HepG2 (cell line): ENCODE measurements around the gene CAMK2G. TPM values are rescaled to one million over a fixed set of nuclear protein-coding genes. Genes with fewer than 3 reads are reported as not detected.

Source experiments
- CEBPB ChIP-seq: IDR thresholded peaks from 2 replicates; pipeline ENCODE4 v1.6.1; 2011; ENCODE audit warnings: low read depth, low read length, improper control_type of control experiment, borderline replicate concordance
- E2F2 ChIP-seq: sonication (generic); formaldehyde crosslinking; IDR thresholded peaks from 2 replicates; pipeline ENCODE4 v1.4.0; 2020; ENCODE audit warnings: missing genetic modification reagents, borderline replicate concordance
- FLYWCH1 ChIP-seq: sonication (generic); formaldehyde crosslinking; IDR thresholded peaks from 2 replicates; pipeline ENCODE4 v1.8.1; 2023; ENCODE audit warnings: mild to moderate bottlenecking, missing genetic modification reagents
- KLF12 ChIP-seq: sonication (generic); formaldehyde crosslinking; IDR thresholded peaks from 2 replicates; pipeline ENCODE4 v1.4.0; 2020; ENCODE audit warnings: missing genetic modification reagents, borderline replicate concordance
- NCOA1 ChIP-seq: sonication (generic); formaldehyde crosslinking; IDR thresholded peaks from 2 replicates; pipeline ENCODE4 v1.9.0; 2021; ENCODE audit warnings: missing genetic modification reagents
- SMARCE1 ChIP-seq: fragments of 450-650 bp; IDR thresholded peaks from 2 replicates; pipeline ENCODE4 v1.6.1; 2017; ENCODE audit warnings: borderline replicate concordance
- SMYD3 ChIP-seq: sonication (generic); formaldehyde crosslinking; IDR thresholded peaks from 2 replicates; pipeline ENCODE4 v1.8.1; 2023; ENCODE audit warnings: mild to moderate bottlenecking, missing genetic modification reagents
- ZMYM4 ChIP-seq: sonication (generic); formaldehyde crosslinking; IDR thresholded peaks from 2 replicates; pipeline ENCODE4 v1.8.1; 2023; ENCODE audit warnings: mild to moderate bottlenecking, missing genetic modification reagents
- ZNF382 ChIP-seq: sonication (generic); formaldehyde crosslinking; IDR thresholded peaks from 2 replicates; pipeline ENCODE4 v1.5.0; 2020; ENCODE audit warnings: missing genetic modification reagents, mild to moderate bottlenecking, borderline replicate concordance
- ZNF878 ChIP-seq: sonication (generic); formaldehyde crosslinking; IDR thresholded peaks from 2 replicates; pipeline ENCODE4 v1.8.1; 2023; ENCODE audit warnings: mild to moderate bottlenecking, missing genetic modification reagents, moderate library complexity
- polyA plus RNA-seq, 8 experiments: library from polyadenylated mRNA; depleted of rRNA in 3 of 8; stranded (reverse) in 7 of 8; unstranded in 1 of 8; fragments of >200 nt; fragmentation: Illumina TruSeq in 4 of 8; extraction: Trizol in 4 of 8; gene quantifications; 2 replicates each; pipeline versions ENCODE4 v1.2.1 to v1.2.3, GENCODE V29; 2011 to 2016; ENCODE audit warnings: low read depth in 4 of 8, missing spikeins in 1 of 8, mixed read lengths in 1 of 8; ENCODE audit not compliant: insufficient read depth in 1 of 8
- total RNA-seq, 5 experiments: library from RNA; depleted of rRNA; stranded (reverse); fragments of >200 nt; fragmentation: Illumina TruSeq; extraction: Trizol; gene quantifications; 2 replicates each; pipeline ENCODE4 v1.2.3, GENCODE V29; 2016; ENCODE audit warnings: low read depth in 1 of 5
- TF ChIP-seq, protein P1 (sequence below): sonication (generic); formaldehyde crosslinking; IDR thresholded peaks from 2 replicates; pipeline ENCODE4 v1.4.0; 2020; ENCODE audit warnings: missing genetic modification reagents
- TF ChIP-seq, protein P2 (sequence below): sonication (generic); formaldehyde crosslinking; IDR thresholded peaks from one replicate; pipeline ENCODE4 v1.5.1; 2020; ENCODE audit warnings: mild to moderate bottlenecking, missing genetic modification reagents; ENCODE audit errors: not compliant biosample characterization
- TF ChIP-seq, protein P3 (sequence below): sonication (generic); formaldehyde crosslinking; conservative IDR thresholded peaks from 2 replicates; pipeline ENCODE4 v1.4.0; 2020; ENCODE audit warnings: missing genetic modification reagents

Gene CAMK2G
- total and polyA plus RNA-seq, 2 of the 13 experiments (the other 11 are each of a cell fraction or from before 2014, with no cell fraction given) = 15.9 to 18.8 TPM

DNA sequence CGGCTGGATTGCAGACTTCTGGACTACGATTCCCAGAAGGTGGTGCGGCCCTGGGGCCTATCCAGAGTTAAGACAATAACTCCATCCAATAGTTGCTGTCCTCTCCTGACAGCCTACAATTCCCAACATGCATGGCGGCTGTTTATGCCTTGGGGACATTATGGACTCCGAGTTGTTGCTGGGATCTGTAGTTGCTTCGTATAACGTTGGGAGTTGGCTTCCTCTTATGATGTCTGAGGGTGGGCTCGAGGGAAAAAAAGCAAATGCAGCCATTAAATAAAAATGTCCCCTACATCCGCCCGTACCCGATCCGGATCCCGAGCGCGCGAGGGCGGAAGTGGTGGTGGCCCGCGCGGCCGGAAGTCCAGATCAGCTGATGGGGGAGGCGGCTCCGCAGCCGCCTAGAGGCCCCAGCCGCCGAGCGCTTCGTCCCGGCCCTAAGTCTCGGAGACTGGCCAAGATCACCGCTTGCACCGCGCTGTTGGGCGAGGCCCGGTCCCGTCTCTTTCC lies 89.1 kb downstream of the CAMK2G start, which contains the start of gene ZSWIM8 (continued):
- TF ChIP-seq, protein P1, sequence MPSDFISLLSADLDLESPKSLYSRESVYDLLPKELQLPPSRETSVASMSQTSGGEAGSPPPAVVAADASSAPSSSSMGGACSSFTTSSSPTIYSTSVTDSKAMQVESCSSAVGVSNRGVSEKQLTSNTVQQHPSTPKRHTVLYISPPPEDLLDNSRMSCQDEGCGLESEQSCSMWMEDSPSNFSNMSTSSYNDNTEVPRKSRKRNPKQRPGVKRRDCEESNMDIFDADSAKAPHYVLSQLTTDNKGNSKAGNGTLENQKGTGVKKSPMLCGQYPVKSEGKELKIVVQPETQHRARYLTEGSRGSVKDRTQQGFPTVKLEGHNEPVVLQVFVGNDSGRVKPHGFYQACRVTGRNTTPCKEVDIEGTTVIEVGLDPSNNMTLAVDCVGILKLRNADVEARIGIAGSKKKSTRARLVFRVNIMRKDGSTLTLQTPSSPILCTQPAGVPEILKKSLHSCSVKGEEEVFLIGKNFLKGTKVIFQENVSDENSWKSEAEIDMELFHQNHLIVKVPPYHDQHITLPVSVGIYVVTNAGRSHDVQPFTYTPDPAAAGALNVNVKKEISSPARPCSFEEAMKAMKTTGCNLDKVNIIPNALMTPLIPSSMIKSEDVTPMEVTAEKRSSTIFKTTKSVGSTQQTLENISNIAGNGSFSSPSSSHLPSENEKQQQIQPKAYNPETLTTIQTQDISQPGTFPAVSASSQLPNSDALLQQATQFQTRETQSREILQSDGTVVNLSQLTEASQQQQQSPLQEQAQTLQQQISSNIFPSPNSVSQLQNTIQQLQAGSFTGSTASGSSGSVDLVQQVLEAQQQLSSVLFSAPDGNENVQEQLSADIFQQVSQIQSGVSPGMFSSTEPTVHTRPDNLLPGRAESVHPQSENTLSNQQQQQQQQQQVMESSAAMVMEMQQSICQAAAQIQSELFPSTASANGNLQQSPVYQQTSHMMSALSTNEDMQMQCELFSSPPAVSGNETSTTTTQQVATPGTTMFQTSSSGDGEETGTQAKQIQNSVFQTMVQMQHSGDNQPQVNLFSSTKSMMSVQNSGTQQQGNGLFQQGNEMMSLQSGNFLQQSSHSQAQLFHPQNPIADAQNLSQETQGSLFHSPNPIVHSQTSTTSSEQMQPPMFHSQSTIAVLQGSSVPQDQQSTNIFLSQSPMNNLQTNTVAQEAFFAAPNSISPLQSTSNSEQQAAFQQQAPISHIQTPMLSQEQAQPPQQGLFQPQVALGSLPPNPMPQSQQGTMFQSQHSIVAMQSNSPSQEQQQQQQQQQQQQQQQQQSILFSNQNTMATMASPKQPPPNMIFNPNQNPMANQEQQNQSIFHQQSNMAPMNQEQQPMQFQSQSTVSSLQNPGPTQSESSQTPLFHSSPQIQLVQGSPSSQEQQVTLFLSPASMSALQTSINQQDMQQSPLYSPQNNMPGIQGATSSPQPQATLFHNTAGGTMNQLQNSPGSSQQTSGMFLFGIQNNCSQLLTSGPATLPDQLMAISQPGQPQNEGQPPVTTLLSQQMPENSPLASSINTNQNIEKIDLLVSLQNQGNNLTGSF (CRISPR knock-in tag) = no peak
- TF ChIP-seq CEBPB (no peak), ZNF878 (CRISPR knock-in tag) (no peak), NCOA1 (no peak), SMYD3 (CRISPR knock-in tag) (no peak), ZNF382 (no peak), FLYWCH1 (no peak), SMARCE1 (no peak), ZMYM4 (CRISPR knock-in tag) (no peak), KLF12 (CRISPR knock-in tag) (no peak), E2F2 (no peak)
- TF ChIP-seq, protein P2, sequence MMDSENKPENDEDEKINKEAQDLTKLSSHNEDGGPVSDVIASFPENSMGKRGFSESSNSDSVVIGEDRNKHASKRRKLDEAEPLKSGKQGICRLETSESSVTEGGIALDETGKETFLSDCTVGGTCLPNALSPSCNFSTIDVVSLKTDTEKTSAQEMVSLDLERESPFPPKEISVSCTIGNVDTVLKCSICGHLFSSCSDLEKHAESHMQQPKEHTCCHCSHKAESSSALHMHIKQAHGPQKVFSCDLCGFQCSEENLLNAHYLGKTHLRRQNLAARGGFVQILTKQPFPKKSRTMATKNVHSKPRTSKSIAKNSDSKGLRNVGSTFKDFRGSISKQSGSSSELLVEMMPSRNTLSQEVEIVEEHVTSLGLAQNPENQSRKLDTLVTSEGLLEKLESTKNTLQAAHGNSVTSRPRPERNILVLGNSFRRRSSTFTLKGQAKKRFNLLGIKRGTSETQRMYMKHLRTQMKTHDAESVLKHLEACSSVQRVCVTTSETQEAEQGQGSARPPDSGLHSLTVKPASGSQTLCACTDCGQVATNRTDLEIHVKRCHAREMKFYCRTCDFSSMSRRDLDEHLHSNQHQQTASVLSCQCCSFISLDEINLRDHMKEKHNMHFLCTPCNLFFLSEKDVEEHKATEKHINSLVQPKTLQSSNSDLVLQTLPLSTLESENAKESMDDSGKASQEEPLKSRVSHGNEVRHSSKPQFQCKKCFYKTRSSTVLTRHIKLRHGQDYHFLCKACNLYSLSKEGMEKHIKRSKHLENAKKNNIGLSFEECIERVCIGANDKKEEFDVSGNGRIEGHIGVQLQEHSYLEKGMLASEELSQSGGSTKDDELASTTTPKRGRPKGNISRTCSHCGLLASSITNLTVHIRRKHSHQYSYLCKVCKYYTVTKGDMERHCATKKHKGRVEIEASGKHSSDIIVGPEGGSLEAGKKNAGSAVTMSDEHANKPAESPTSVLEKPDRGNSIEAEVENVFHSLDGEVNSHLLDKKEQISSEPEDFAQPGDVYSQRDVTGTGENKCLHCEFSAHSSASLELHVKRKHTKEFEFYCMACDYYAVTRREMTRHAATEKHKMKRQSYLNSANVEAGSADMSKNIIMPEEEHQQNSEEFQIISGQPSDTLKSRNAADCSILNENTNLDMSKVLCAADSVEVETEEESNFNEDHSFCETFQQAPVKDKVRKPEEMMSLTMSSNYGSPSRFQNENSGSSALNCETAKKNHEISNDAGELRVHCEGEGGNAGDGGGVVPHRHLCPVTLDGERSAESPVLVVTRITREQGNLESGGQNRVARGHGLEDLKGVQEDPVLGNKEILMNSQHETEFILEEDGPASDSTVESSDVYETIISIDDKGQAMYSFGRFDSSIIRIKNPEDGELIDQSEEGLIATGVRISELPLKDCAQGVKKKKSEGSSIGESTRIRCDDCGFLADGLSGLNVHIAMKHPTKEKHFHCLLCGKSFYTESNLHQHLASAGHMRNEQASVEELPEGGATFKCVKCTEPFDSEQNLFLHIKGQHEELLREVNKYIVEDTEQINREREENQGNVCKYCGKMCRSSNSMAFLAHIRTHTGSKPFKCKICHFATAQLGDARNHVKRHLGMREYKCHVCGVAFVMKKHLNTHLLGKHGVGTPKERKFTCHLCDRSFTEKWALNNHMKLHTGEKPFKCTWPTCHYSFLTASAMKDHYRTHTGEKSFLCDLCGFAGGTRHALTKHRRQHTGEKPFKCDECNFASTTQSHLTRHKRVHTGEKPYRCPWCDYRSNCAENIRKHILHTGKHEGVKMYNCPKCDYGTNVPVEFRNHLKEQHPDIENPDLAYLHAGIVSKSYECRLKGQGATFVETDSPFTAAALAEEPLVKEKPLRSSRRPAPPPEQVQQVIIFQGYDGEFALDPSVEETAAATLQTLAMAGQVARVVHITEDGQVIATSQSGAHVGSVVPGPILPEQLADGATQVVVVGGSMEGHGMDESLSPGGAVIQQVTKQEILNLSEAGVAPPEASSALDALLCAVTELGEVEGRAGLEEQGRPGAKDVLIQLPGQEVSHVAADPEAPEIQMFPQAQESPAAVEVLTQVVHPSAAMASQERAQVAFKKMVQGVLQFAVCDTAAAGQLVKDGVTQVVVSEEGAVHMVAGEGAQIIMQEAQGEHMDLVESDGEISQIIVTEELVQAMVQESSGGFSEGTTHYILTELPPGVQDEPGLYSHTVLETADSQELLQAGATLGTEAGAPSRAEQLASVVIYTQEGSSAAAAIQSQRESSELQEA (CRISPR knock-in tag) = no peak
- TF ChIP-seq, protein P3, sequence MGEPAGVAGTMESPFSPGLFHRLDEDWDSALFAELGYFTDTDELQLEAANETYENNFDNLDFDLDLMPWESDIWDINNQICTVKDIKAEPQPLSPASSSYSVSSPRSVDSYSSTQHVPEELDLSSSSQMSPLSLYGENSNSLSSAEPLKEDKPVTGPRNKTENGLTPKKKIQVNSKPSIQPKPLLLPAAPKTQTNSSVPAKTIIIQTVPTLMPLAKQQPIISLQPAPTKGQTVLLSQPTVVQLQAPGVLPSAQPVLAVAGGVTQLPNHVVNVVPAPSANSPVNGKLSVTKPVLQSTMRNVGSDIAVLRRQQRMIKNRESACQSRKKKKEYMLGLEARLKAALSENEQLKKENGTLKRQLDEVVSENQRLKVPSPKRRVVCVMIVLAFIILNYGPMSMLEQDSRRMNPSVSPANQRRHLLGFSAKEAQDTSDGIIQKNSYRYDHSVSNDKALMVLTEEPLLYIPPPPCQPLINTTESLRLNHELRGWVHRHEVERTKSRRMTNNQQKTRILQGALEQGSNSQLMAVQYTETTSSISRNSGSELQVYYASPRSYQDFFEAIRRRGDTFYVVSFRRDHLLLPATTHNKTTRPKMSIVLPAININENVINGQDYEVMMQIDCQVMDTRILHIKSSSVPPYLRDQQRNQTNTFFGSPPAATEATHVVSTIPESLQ (CRISPR knock-in tag) = no peak
